Panc1 (cell line): Measurements from ENCODE around the gene HYAL3.

Experiments used
- POLR2AphosphoS5 ChIP-seq: IDR thresholded peaks from 2 replicates; pipeline ENCODE4 v1.6.1; 2012; ENCODE audit warnings: mild to moderate bottlenecking, low read depth, low read length, moderate library complexity
- SIN3A ChIP-seq: IDR thresholded peaks from 2 replicates; pipeline ENCODE4 v1.6.1; 2012; ENCODE audit warnings: low read depth, mild to moderate bottlenecking, low read length, moderate library complexity, borderline replicate concordance; ENCODE audit not compliant: insufficient read depth
- TCF7L2 ChIP-seq: IDR thresholded peaks from 2 replicates; pipeline ENCODE4 v1.6.1; 2011; ENCODE audit warnings: mild to moderate bottlenecking, low read depth, low read length, inconsistent platforms
- TF ChIP-seq, protein P1 (sequence below): fragments of 450-650 bp; IDR thresholded peaks from 2 replicates; pipeline ENCODE4 v1.5.1; 2017; ENCODE audit warnings: mild to moderate bottlenecking
- TF ChIP-seq, protein P2 (sequence below), 2 experiments: IDR thresholded peaks; 2 replicates each; pipeline ENCODE4 v1.6.1; 2011 to 2012; ENCODE audit warnings: low read depth in 2 of 2, control low read depth in 1 of 2, low read length in 1 of 2, mild to moderate bottlenecking in 1 of 2, moderate library complexity in 1 of 2; ENCODE audit not compliant: insufficient read depth in 1 of 2

DNA sequence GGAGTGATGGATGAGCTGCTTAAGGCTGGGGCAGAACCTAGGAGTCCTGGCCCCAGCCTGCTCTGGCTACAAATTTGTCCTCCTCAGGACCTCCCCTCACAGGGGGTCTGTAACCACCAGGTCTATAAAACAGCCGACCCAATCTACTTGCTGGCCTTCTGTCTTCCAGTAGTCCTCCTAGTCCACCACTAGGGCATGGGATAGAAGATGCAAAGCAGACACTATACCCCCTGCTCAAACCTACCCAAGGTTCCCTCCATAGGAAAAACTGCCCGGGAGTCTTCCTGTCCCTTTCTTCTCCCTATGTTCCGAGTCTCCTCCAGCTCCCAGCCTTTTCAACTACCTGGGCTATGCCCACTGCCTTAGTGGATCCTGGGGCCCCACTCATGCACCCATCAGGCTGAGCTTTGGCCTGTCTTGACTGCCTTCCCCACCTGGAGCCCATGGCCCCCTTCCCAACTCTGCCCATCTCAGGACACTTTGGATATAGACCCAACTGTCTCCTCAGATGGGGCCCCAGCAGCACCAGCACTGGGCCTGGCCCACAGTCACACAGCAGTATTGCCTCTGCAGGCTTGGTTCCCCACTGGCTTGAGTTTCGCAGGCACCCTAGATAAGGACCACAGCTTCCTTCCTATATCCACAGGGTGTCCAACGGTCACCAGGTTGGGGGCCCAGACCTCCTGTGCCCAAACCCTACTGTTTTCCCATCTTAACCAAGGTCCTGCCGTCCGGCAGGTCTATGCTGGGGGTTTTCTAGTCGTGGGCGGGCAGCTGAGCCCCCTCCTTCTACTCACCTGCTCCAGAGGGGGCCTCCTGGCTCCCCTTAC lies 1.1 kb downstream of the HYAL3 start:
- TF ChIP-seq, protein P1, sequence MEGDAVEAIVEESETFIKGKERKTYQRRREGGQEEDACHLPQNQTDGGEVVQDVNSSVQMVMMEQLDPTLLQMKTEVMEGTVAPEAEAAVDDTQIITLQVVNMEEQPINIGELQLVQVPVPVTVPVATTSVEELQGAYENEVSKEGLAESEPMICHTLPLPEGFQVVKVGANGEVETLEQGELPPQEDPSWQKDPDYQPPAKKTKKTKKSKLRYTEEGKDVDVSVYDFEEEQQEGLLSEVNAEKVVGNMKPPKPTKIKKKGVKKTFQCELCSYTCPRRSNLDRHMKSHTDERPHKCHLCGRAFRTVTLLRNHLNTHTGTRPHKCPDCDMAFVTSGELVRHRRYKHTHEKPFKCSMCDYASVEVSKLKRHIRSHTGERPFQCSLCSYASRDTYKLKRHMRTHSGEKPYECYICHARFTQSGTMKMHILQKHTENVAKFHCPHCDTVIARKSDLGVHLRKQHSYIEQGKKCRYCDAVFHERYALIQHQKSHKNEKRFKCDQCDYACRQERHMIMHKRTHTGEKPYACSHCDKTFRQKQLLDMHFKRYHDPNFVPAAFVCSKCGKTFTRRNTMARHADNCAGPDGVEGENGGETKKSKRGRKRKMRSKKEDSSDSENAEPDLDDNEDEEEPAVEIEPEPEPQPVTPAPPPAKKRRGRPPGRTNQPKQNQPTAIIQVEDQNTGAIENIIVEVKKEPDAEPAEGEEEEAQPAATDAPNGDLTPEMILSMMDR, result no peak
- TF ChIP-seq POLR2AphosphoS5 (no peak), TCF7L2 (no peak), SIN3A (no peak)
- TF ChIP-seq, protein P2, sequence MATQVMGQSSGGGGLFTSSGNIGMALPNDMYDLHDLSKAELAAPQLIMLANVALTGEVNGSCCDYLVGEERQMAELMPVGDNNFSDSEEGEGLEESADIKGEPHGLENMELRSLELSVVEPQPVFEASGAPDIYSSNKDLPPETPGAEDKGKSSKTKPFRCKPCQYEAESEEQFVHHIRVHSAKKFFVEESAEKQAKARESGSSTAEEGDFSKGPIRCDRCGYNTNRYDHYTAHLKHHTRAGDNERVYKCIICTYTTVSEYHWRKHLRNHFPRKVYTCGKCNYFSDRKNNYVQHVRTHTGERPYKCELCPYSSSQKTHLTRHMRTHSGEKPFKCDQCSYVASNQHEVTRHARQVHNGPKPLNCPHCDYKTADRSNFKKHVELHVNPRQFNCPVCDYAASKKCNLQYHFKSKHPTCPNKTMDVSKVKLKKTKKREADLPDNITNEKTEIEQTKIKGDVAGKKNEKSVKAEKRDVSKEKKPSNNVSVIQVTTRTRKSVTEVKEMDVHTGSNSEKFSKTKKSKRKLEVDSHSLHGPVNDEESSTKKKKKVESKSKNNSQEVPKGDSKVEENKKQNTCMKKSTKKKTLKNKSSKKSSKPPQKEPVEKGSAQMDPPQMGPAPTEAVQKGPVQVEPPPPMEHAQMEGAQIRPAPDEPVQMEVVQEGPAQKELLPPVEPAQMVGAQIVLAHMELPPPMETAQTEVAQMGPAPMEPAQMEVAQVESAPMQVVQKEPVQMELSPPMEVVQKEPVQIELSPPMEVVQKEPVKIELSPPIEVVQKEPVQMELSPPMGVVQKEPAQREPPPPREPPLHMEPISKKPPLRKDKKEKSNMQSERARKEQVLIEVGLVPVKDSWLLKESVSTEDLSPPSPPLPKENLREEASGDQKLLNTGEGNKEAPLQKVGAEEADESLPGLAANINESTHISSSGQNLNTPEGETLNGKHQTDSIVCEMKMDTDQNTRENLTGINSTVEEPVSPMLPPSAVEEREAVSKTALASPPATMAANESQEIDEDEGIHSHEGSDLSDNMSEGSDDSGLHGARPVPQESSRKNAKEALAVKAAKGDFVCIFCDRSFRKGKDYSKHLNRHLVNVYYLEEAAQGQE (IDR thresholded peaks at IDR 0.05; ENCODE audit: insufficient read depth in 1 of 2, low read depth in 2 of 2, low read length in 1 of 2), result no peak
